Loucy (cell line): Measurements from ENCODE around the gene MAFB.

Experiments
- EZH2phosphoT487 ChIP-seq: fragments of 200-600 bp; IDR thresholded peaks from 2 replicates; pipeline ENCODE4 v1.6.1; 2018; ENCODE audit warnings: antibody characterized with exemption, mild to moderate bottlenecking, moderate library complexity, borderline replicate concordance
- TF ChIP-seq, protein P1 (sequence below): fragments of 200-600 bp; sonication (generic); conservative IDR thresholded peaks from 2 replicates; pipeline ENCODE4 v1.5.1; 2014; ENCODE audit warnings: mild to moderate bottlenecking, antibody characterized with exemption, low read length

GRCh38 chr20:40677343-40677924 lies 11.6 kb downstream of the MAFB start:
- TF ChIP-seq, protein P1, sequence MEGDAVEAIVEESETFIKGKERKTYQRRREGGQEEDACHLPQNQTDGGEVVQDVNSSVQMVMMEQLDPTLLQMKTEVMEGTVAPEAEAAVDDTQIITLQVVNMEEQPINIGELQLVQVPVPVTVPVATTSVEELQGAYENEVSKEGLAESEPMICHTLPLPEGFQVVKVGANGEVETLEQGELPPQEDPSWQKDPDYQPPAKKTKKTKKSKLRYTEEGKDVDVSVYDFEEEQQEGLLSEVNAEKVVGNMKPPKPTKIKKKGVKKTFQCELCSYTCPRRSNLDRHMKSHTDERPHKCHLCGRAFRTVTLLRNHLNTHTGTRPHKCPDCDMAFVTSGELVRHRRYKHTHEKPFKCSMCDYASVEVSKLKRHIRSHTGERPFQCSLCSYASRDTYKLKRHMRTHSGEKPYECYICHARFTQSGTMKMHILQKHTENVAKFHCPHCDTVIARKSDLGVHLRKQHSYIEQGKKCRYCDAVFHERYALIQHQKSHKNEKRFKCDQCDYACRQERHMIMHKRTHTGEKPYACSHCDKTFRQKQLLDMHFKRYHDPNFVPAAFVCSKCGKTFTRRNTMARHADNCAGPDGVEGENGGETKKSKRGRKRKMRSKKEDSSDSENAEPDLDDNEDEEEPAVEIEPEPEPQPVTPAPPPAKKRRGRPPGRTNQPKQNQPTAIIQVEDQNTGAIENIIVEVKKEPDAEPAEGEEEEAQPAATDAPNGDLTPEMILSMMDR: no peak
- no peak for TF ChIP-seq EZH2phosphoT487
